Colonic mucosa (tissue), 4 donors: ENCODE results near the gene PHACTR1. TPM values are rescaled to one million over a fixed set of nuclear protein-coding genes. Genes with fewer than 3 reads are reported as not detected.

Source experiments
- DNase-seq: peaks from one replicate; pipeline ENCODE4 v3.0.0-alpha.2; 2020
- H3K27ac ChIP-seq: fragments of 200-600 bp; one replicate; pipeline ENCODE4 v1.8.0; 2021
- H3K27me3 ChIP-seq: fragments of 200-600 bp; one replicate; pipeline ENCODE4 v1.8.0; 2021
- H3K36me3 ChIP-seq: fragments of 200-600 bp; one replicate; pipeline ENCODE4 v1.8.0; 2021
- H3K4me1 ChIP-seq: fragments of 200-600 bp; one replicate; pipeline ENCODE4 v1.8.0; 2021; ENCODE audit warnings: mild to moderate bottlenecking
- H3K4me3 ChIP-seq: fragments of 200-600 bp; one replicate; pipeline ENCODE4 v1.8.0; 2021
- H3K9ac ChIP-seq, 2 donors: one replicate each; pipeline ENCODE4 v1.7.0; 2013; ENCODE audit warnings: control low read depth in 2 of 2, low read depth in 2 of 2, low read length in 2 of 2
- H3K9me3 ChIP-seq: fragments of 200-600 bp; one replicate; pipeline ENCODE4 v1.8.0; 2021
- CTCF ChIP-seq: fragments of 200-600 bp; IDR thresholded peaks from one replicate; pipeline ENCODE4 v1.8.0; 2022; ENCODE audit warnings: antibody characterized with exemption, mild to moderate bottlenecking
- intact Hi-C: fragments of 100-400 bp; cut with DNase I; formaldehyde crosslinking; loops from one replicate; pipeline ENCODE4 v1.14.1; 2022
- total RNA-seq, 2 donors: library from RNA; stranded (reverse); fragmentation: NEBNext Ultra II Directional in 1 of 2; extraction: Animal tissue kit (Norgen Biotek cat#: 25700) in 1 of 2; gene quantifications; one replicate each; pipeline ENCODE4 v1.2.1, GENCODE V29; 2021
- donor health status: healthy.
- donor health status: DM: no; HTN: no; CAD: no.
- donor health status: DM: no; HTN: no; CAD: no.

Gene PHACTR1
- total RNA-seq, 2 donors from 2014 or later = 1.7 to 2.2 TPM

GRCh38 chr6:13172291-13172690 is 455.7 kb downstream of the PHACTR1 start:
- no peak overlapping the region for H3K27ac ChIP-seq
- intact Hi-C loops = no loop called here
- no peak overlapping the region for H3K9ac ChIP-seq
- no peak overlapping the region for H3K4me3 ChIP-seq
- no peaks in the 10 kb centered on the region for H3K4me1 ChIP-seq
- no peak for TF ChIP-seq CTCF
- H3K36me3 ChIP-seq = no peaks in the 10 kb centered on the region
- DNase-seq = no peak
- H3K9me3 ChIP-seq = no peaks in the 10 kb centered on the region
- H3K27me3 ChIP-seq = no peaks in the 10 kb centered on the region

- no peak overlapping the region for H3K9ac ChIP-seq
- H3K36me3 ChIP-seq = no peaks in the 10 kb centered on the region
- H3K27me3 ChIP-seq = no peaks in the 10 kb centered on the region
- intact Hi-C loops = no loop called here
- DNase-seq = no peak
- no peak overlapping the region for H3K4me3 ChIP-seq
- no peaks in the 10 kb centered on the region for H3K4me1 ChIP-seq
- TF ChIP-seq CTCF = no peak
- H3K9me3 ChIP-seq = no peaks in the 10 kb centered on the region
- no peak overlapping the region for H3K27ac ChIP-seq
These were observed 458.5 kb downstream of the PHACTR1 start for GRCh38 chr6:13175087-13175486.

- H3K4me3 ChIP-seq = no peak overlapping the region
- no peaks in the 10 kb centered on the region for H3K27me3 ChIP-seq
- no peak for DNase-seq
- H3K36me3 ChIP-seq = no peaks in the 10 kb centered on the region
- no peak for TF ChIP-seq CTCF
- no peak overlapping the region for H3K9ac ChIP-seq
- no peaks in the 10 kb centered on the region for H3K9me3 ChIP-seq
- no peaks in the 10 kb centered on the region for H3K4me1 ChIP-seq
- no peak overlapping the region for H3K27ac ChIP-seq
- intact Hi-C loops = no loop called here
These were observed 459.2 kb downstream of the PHACTR1 start for GRCh38 chr6:13175759-13176158.

- H3K27ac ChIP-seq = no peak overlapping the region
- no peaks in the 10 kb centered on the region for H3K9me3 ChIP-seq
- no peak for DNase-seq
- no peaks in the 10 kb centered on the region for H3K36me3 ChIP-seq
- H3K9ac ChIP-seq = no peak overlapping the region
- intact Hi-C loops = no loop called here
- no peak for TF ChIP-seq CTCF
- H3K4me3 ChIP-seq = no peak overlapping the region
- H3K27me3 ChIP-seq = no peaks in the 10 kb centered on the region
- no peaks in the 10 kb centered on the region for H3K4me1 ChIP-seq
These were observed 461.1 kb downstream of the PHACTR1 start for GRCh38 chr6:13177664-13178063.

GRCh38 chr6:13178107-13178506 is 461.5 kb downstream of the PHACTR1 start:
- no peak for TF ChIP-seq CTCF
- DNase-seq = no peak
- H3K4me1 ChIP-seq = no peaks in the 10 kb centered on the region
- H3K4me3 ChIP-seq = no peak overlapping the region
- intact Hi-C loops = no loop called here
- H3K27me3 ChIP-seq = no peaks in the 10 kb centered on the region
- H3K9ac ChIP-seq = no peak overlapping the region
- no peaks in the 10 kb centered on the region for H3K9me3 ChIP-seq
- no peak overlapping the region for H3K27ac ChIP-seq
- no peaks in the 10 kb centered on the region for H3K36me3 ChIP-seq

- no peak for TF ChIP-seq CTCF
- Histone ChIP-seq H3K9me3 (no peaks in the 10 kb centered on the region), H3K9ac (no peak overlapping the region), H3K27ac (no peak overlapping the region), H3K27me3 (no peaks in the 10 kb centered on the region), H3K36me3 (no peaks in the 10 kb centered on the region), H3K4me1 (no peaks in the 10 kb centered on the region), H3K4me3 (no peak overlapping the region)
- no peak for DNase-seq
- intact Hi-C loops = no loop called here
These were observed 464.0 kb downstream of the PHACTR1 start for GRCh38 chr6:13180538-13180937.
